ENCODE measurements around the gene FARS2. TPM values are rescaled to one million over a fixed set of nuclear protein-coding genes. Genes with fewer than 3 reads are reported as not detected.

Gene FARS2
- total and polyA plus RNA-seq, 8 donors, result 15.1 to 20.3 (median 17.9) TPM

DNA sequence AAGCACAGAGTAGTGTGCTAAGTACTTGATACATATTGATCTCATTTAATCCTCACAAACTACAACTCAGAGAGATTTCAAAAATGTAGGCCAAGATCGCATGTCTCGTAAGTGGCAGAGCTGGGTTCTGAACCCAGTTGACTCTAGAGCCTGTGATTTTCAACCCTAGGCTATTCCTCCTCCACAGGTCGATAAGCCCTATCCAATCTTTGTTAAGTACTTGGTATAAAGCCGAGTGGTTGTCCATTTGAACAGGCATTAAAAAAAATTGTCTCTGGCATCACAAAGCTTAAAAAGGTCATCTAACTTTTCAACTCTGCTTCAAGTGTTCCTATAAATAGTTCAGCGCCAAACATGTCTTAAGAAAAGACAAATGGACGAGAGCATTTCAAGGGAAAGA, 38.0 kb upstream of the FARS2 start:
- Histone ChIP-seq H3K9me3 (no peaks in the 10 kb centered on the region), H3K4me1 (no peaks in the 10 kb centered on the region), H3K4me3 (no peak overlapping the region), H3K36me3 (no peaks in the 10 kb centered on the region), H3K27ac (no peak overlapping the region), H3K27me3 (no peaks in the 10 kb centered on the region)
- DNase-seq, result no peak
- TF ChIP-seq, protein P1, sequence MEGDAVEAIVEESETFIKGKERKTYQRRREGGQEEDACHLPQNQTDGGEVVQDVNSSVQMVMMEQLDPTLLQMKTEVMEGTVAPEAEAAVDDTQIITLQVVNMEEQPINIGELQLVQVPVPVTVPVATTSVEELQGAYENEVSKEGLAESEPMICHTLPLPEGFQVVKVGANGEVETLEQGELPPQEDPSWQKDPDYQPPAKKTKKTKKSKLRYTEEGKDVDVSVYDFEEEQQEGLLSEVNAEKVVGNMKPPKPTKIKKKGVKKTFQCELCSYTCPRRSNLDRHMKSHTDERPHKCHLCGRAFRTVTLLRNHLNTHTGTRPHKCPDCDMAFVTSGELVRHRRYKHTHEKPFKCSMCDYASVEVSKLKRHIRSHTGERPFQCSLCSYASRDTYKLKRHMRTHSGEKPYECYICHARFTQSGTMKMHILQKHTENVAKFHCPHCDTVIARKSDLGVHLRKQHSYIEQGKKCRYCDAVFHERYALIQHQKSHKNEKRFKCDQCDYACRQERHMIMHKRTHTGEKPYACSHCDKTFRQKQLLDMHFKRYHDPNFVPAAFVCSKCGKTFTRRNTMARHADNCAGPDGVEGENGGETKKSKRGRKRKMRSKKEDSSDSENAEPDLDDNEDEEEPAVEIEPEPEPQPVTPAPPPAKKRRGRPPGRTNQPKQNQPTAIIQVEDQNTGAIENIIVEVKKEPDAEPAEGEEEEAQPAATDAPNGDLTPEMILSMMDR (IDR thresholded peaks at IDR 0.05), result no peak
- intact Hi-C loops (cut with DNase I), result no loop called here
- ATAC-seq, result no peak

DNA sequence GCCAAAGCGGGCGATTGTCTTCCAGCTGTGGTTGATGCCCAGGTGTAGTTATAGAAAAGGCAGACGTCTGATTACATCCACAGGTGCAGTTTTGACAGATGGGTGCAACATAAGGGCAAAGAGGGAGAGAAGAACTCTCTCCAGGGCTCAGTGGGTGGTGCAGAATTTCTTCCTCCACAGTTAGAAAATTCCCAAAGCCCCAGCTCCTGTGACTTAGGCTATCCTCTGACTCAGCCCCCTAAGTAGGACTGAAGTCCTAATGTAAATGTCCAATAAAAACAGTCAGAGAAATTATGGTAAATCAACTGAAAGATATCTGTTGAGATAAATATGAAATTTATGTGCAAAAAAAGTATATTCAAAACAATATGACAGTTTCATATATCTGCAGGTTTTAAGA, 32.0 kb upstream of the FARS2 start:
- Histone ChIP-seq H3K36me3 (no peaks in the 10 kb centered on the region), H3K9me3 (no peaks in the 10 kb centered on the region), H3K4me1 (no peaks in the 10 kb centered on the region), H3K27me3 (no peaks in the 10 kb centered on the region), H3K27ac (no peak overlapping the region), H3K4me3 (no peak overlapping the region)
- ATAC-seq, result no peak
- intact Hi-C loops (cut with DNase I), result no loop called here
- no peak for DNase-seq
- TF ChIP-seq, protein P1 (IDR thresholded peaks at IDR 0.05), result no peak

DNA sequence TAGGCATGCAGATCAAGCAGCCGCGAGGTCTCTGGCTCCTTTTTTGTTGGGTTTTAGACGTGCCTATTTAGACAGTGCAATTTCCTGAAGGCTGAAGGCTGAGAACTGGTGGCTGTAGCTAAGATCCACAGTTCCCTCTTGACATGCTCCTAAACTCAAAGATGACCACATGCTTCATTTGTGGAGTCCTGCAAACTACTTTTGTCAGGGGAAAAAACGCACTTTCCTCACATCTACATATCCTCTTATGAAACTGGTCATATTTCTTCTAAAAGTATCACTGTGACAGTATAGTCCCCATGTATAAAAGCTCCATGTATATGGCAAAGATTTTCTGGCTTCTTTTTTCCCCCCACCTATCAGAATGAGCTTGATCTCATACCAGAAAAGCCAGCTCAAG, 31.2 kb upstream of the FARS2 start:
- DNase-seq, result no peak
- H3K36me3 ChIP-seq, result no peaks in the 10 kb centered on the region
- intact Hi-C loops (cut with DNase I), result no loop called here
- TF ChIP-seq, protein P1 (IDR thresholded peaks at IDR 0.05), result no peak
- no peak overlapping the region for H3K4me3 ChIP-seq
- no peak overlapping the region for H3K27ac ChIP-seq
- H3K9me3 ChIP-seq, result no peaks in the 10 kb centered on the region
- ATAC-seq, result no peak
- no peaks in the 10 kb centered on the region for H3K4me1 ChIP-seq
- H3K27me3 ChIP-seq, result no peaks in the 10 kb centered on the region

DNA sequence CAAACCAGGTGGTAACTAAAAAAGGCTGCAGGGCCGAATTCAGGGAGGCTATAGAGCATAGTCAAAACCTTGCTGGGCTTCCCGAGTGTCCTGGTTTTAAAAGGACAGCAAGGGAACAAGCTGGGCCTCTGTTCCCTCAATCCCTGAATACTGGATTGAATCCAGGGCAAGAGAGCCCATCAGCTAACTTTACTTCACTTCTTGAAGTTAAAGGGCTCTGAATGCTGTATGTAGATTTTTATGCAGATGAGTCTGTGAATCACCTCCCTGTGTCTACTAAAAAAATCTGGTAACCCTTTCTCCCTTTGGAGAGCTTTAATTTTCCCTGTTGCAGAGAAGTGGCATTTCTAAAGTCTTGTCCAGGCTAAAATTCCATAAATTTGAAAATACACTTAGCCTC, 30.0 kb upstream of the FARS2 start:
- TF ChIP-seq, protein P1 (IDR thresholded peaks at IDR 0.05), result no peak
- H3K4me1 ChIP-seq, result no peaks in the 10 kb centered on the region
- DNase-seq (no peak), ATAC-seq (no peak)
- intact Hi-C loops (cut with DNase I), result no loop called here
- H3K27ac ChIP-seq, result no peak overlapping the region
- H3K36me3 ChIP-seq, result peaks cover 0 to 4% of the 10 kb centered on the region in 2 donors
- no peaks in the 10 kb centered on the region for H3K9me3 ChIP-seq
- H3K27me3 ChIP-seq, result no peaks in the 10 kb centered on the region
- no peak overlapping the region for H3K4me3 ChIP-seq

DNA sequence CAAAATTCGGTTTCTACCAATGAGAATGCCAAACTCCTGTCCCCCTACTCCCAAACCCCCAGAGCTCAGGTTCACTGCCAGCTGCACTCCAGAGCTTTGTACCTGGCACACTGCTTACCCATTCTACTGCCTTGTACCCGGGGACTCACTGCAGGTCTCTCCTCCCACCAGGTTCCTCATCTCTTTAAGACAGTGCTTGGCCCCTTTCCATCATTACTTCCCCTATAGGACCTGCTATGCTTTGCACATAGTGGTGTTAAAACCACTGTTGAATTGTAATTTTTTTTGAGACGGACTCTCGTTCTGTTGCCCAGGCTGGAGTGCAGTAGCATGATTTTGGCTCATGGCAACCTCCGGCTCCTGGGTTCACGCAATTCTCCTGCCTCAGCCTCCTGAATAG, 26.4 kb upstream of the FARS2 start:
- DNase-seq (no peak), ATAC-seq (no peak)
- H3K9me3 ChIP-seq, result no peaks in the 10 kb centered on the region
- no peak overlapping the region for H3K4me3 ChIP-seq
- H3K4me1 ChIP-seq, result no peaks in the 10 kb centered on the region
- TF ChIP-seq, protein P1 (IDR thresholded peaks at IDR 0.05), result no peak
- no peak overlapping the region for H3K27ac ChIP-seq
- H3K27me3 ChIP-seq, result no peaks in the 10 kb centered on the region
- intact Hi-C loops (cut with DNase I), result no loop called here
- peaks cover 0 to 4% of the 10 kb centered on the region in 2 donors for H3K36me3 ChIP-seq
